Measurements from ENCODE around the gene CENPQ.
"Not testable (repeated sequence)": the region's sequence is repeated elsewhere in the genome, so short reads cannot be mapped to it uniquely, and the experiment has no call there.

CENPQ gene, protein sequence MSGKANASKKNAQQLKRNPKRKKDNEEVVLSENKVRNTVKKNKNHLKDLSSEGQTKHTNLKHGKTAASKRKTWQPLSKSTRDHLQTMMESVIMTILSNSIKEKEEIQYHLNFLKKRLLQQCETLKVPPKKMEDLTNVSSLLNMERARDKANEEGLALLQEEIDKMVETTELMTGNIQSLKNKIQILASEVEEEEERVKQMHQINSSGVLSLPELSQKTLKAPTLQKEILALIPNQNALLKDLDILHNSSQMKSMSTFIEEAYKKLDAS

DNA sequence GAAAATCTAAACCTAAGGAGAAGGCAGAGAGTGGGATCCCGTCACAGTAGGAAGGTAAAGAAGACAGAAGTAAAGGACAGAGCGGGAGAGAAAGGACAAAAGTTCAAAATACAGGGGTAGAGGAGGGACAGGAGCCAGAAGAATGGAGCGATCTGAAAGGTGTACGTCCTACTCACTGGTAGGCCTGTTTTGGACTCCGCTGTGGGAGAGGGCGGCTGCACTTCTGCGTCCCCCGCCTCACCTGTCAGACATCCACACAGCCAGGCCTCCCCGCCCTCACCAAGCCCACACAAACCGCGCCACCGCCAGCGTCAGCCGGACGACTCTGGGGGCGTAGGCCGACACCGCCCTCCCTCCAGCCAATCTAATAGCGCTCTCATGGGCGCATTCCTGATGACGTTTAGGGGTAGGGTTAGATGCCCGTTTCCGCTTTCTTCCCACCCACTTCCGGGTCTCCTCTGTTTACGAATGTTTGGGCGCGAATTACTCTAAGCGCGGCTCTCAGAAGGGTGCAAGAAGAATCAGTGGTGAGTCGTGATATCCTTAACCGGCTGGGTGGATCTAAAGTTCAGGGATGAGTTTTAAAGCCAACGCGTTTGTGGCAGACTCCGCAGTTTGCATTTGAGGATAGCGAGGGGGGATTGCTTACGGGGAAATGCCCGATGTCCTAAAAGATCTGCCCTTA lies at the start of gene CENPQ, which contains the start of gene MMUT:
TSS of gene CENPQ (plus strand) at position 444 of the 685 bp plus-strand sequence. CDS start 6,807 bp downstream, outside the sequence.
TSS of gene MMUT (minus strand) at position 327 of the 685 bp plus-strand sequence. CDS start 3,787 bp downstream, outside the sequence.
- DNase-seq (ENCODE audit: low read depth), result peak; percentile 82

DNA sequence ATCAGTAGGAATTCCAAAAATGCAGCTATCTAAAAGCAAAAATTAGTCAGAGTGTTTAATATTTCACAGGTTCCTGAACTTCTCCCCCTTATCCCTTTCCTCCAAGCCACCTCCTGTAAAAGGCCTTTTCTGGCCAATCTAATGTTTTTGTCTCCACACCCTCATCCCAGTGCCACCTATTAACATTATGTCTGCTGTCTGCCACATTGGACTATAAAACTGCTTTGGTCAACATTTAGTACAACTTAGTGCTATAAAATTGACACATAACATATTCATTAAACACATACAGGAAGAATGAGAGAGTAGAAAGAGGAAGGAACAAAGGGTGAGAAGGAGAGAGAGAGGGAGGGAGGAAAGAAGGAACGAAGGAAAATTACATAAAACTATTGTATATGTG lies 47.8 kb upstream of the CENPQ start:
- DNase-seq (ENCODE audit: low read depth), result no peak

DNA sequence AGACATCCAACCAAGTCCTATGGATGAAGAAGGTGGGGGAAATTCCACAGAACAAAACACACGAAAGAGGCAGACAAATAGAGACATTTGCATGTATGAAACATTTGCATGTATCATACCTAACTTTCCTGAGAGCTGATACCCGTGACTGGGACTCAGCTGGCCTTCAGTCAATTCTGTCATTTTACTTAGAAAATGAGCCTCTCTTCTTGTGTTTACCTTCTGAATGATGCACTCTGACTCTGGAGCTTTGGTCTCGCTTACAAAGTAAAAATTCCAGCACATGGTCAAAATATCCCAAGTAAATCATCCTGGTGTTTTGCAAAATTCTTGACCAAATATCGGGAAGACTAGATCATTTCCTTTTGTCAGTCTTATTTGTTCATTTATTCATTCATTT lies 47.0 kb upstream of the CENPQ start:
- no peak for DNase-seq (ENCODE audit: low read depth)

DNA sequence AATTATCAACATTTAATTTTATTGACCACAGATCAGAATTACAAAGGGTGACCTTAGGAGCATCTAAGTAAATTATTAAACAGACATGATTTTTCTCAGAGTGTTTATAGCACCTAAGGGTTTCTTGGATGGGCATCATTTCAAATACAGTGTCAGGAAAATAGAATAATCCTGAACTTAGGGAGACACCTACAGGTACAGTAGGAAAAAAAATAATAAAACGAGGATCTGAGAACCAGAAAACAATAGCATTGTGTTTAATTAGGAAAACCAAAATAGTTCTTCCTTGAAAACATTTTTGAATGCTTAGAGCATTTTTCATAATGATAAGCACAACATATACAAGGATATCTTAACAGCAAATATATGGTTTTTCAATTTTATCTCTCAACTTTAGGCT lies 39.4 kb upstream of the CENPQ start:
- no peak for DNase-seq (ENCODE audit: low read depth)

DNA sequence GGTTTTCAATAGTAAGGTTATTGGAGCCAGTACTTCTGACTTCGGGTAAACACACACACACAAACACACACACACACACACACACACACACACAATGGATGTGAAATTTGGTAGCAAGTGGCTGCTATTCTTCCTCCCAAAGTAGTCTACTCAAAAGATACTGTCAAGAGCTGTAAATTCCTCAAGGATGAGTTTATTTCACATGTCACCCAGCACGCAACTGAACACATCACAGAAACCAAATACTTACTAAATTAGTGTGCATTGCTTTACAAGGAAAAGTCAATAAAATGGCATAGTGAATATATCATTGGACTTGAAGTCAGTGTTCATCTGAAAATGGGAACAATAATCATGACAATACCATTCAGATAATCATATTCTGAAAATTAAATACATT lies 33.0 kb upstream of the CENPQ start:
- no peak for DNase-seq (ENCODE audit: low read depth)

DNA sequence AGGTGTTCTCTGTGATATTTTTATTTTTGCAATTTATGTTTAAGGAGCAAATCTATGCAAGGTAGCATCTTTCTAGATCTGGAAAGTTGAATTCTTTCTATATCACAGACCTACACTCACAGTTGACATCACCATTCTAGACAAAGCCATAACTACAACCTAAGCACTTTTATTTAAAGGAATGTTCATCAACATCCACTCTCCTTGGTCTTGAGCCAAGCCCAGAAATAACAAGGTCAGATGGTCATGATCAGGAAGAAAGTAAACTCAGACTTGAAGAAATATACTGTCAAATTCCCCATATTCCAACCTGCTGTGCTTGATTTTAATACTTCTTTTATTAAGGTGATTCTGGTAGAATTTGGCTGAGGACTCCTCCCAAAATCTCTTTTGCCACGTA lies 32.3 kb upstream of the CENPQ start:
- no peak for DNase-seq (ENCODE audit: low read depth)

DNA sequence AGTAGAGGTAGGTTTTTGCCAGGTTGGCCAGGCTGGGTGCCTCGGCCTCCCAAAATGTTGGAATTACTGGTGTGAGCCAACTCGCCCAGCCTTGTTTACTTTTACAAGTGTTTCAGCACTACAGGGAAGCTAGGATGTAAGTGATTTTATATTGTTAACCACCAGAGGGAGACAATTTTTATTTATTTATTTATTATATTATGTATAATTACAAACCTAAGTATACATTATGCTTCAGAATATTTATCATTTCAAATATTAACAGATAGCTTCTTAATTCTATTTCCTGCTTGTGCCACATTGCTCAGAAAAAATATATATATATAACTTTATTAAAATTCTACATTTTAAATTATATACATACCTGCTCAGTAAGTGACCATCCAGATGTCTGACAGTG lies 9.9 kb upstream of the CENPQ start:
- DNase-seq (ENCODE audit: low read depth), result no peak

DNA sequence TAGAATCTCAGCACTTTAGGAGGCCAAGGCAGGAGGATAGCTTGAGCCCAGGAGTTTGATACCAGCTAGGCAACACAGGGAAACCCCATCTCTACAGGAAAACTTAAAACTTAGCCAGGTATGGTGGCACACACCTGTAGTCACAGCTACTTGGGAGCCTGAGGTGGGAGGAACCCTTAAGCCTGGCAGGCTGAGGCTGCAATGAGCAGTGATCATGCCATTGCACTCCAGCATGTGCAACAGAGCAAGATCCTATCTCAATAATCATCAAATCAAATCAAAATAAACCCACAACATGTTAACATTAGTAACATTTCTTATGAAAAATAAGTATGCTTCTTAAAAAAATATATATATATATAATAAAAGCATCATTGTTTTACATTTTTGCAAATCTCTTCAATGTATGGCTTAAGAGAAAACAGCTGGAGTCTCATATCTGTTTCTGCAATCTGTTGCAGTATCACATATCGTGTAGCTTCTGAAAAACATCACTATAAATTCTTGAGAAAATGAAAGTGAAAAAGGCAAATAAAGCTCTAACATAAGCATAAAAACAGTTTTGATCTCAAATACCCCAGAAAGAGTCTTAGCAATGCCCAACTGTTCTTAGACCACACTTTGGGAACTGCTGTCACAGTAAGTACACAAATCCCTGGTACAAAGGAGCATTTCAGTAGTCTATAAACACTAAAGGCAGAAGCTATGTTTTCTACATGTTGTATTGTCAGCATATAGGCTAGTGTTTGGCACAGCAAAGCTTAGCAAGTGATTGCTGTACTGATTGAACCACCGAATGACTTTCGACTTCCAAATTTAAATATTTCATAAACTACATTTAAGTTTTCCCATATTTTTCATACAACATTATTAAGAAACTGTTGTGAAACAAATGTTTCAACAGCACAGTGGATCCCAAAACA lies 8.1 kb upstream of the CENPQ start:
- no peak for DNase-seq (ENCODE audit: low read depth)

DNA sequence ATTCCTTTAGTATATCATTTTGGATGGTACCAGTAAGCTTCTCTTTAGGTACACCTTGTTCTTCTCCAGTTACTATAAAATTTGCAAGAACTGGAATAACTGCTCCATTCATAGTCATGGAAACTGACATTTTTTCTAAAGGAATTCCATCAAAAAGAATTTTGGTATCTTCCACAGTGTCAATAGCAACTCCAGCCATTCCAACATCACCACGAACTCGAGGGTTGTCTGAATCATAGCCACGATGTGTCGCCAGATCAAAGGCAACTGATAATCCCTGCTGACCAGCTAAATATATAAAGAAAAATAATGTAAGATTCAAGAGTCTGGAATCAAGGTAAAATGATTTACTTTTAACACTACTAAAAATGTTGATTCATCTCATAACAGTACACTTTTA lies 5.4 kb upstream of the CENPQ start:
- DNase-seq (ENCODE audit: low read depth), result no peak

DNA sequence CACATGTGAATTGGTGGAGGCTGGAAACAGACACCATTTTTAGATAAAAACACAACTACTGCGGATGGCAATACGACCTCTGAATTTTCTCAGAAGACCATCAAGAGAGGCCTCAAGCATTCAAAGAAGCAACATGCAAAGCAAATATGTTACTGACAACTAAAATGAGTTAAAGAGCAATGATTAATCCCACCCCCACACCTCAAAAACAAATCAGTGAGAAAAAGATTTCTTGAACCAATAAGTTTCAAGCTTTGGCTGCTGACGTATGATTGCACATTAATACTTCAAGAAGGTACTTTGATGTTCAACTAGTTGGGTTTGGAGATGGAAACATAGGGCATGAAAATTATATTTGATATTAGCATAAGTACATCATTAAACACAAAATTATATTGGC lies 1.1 kb upstream of the CENPQ start:
- no peak for DNase-seq (ENCODE audit: low read depth)

DNA sequence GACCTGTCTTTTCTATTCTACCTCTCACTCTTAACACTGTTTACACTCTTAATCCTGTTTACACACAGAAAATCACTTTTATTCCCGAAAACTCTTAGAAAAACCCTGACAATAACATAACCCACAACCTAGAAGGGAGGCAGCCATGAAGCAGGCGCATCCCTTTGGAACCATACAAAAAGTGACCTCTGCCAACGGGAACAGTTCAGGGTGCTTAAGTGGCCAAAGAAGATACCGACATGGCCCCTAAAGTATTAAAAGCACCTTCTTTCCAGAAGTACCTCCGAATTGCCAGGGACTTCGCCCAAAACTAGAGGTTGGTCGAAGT lies 607 bp upstream of the CENPQ start:
- no peak for DNase-seq (ENCODE audit: low read depth)

DNA sequence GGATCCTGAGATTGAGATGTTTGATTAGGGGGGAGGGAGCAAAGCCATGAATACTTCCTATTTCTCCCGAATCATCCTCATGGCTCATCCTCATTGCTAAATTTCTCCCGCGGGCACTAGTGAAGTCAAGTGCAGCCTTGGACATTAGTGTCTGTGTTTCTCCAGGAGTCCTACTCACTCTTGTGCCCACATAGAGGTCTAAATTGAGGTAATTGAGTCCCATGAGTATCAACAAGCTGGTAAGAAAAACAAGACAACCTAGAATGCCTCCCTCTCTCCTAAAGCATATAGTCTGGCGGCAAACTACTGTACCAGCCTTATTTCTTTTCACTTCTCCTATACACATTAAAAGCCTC lies 420 bp downstream of the CENPQ start:
- no peak for DNase-seq (ENCODE audit: low read depth)

DNA sequence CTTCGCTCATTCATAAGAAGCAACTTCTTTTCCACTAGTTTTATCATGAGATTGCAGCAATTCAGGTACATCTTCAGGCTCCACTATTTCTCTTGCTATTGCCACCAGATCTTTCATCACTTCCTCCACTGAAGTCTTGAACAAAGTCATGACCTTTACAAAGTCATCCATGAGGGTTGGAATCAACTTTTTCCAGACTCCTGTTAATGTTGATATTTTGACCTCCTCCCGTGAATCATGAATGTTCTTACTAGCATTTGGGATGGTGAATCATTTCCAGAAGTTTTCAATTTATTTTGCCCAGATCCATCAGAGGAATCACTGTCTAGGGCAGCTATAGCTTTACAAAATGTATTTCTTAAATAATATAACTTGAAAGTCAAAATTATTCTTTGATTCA lies 1.5 kb downstream of the CENPQ start:
- no peak for DNase-seq (ENCODE audit: low read depth)

DNA sequence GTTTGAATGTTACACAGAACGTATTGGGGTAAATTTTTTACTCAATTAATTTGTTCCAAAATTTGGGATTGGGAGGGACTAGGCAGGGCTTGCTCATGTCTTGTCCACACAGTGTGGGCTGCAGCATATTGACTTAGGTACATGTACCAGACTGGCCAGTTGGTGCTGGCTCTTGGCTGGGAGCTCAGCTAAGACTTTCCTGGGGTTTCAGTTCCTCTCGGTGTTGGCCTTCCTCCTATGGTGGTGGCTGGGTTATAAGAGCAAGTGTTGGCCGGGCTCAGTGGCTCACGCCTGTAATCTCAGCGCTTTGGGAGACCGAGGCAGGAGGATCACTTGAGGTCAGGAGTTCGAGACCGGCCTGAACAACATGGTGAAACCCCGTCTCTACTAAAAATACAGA lies 4.9 kb downstream of the CENPQ start:
- DNase-seq (ENCODE audit: low read depth), result no peak

DNA sequence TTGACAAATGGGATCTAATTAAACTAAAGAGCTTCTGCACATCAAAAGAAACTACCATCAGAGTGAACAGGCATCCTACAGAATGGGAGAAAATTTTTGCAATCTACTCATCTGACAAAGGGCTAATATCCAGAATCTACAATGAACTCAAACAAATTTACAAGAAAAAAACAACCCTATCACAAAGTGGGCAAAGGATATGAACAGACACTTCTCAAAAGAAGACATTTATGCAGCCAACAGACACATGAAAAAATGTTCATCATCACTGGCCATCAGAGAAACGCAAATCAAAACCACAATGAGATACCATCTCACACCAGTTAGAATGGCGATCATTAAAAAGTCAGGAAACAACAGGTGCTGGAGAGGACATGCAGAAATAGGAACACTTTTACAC lies 13.4 kb downstream of the CENPQ start:
- DNase-seq (ENCODE audit: low read depth), result not testable (repeated sequence)

DNA sequence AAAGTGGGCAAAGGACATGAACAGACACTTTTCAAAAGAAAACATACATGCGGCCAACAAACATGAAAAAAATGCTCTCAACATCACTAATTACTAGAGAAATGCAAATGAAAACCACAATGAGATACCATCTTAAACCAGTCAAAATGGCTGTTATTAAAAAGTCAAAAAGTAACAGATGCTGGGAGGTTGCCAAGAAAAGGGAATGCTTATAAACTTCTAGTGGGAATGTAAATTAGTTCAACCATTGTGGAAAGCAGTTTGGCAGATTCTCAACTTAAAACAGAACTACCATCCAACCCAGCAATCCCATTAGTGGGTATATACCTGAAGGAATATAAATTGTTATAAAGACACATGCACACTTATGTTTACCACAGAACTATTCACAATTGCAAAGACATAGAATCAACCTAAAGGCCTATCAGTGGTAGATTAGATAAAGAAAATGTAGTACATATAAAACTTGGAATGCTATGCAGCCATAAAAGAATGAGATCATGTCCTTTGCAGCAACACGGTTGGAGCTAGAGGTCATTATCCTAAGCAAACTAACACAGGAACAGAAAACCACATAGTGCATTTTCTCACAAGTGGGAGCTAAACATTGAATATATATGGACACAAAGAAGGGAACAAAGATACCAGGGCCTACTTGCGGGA lies 16.3 kb downstream of the CENPQ start:
- DNase-seq (ENCODE audit: low read depth), result no peak

DNA sequence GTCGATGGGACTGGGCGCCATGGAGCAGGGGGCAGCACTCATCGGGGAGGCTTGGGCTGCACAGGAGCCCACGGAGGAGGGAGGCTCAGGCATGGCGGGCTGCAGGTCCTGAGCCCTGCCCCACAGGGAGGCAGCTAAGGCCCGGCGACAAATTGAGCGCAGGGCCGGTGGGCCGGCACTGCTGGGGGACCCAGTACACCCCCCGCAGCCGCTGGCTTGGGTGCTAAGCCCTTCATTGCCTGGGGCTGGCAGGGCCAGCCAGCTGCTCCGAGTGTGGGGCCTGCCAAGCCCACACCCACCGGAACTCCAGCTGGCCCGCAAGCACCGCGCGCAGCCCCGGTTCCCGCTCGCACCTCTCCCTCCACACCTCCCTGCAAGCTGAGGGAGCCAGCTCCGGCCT lies 18.7 kb downstream of the CENPQ start:
- not testable (repeated sequence) for DNase-seq (ENCODE audit: low read depth)

DNA sequence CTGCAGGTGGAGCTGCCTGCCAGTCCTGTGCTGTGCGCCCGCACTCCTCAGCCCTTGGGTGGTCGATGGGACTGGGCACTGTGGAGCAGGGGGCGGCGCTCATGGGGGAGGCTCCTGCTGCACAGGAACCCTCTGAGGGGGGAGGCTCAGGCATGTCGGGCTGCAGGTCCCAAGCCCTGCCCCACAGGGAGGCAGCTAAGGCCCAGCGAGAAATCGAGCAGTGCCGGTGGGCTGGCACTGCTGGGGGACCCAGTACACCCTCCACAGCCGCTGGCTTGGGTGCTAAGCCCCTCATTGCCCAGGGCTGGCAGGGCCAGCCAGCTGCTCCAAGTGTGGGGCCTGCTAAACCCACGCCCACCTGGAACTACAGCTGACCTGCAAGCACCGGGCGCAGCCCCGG lies 20.2 kb downstream of the CENPQ start:
- DNase-seq (ENCODE audit: low read depth), result not testable (repeated sequence)

DNA sequence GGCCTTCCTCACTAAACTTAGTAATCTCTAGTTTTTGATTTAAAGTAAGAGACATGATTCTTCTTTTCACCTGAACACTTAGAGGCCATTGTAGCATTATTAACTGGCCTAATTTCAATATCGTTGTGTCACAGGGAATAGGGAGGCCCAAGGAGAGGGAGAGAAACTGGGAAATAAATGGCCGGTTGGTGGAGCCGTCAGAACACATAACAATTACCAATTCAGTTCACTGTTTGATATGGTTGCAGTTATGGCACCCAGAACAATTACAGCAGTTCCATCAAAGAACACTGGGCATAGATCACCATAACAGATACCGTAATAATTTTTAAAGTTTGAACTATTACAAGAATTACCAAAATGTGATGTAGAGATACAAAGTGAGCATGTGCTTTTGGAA lies 27.5 kb downstream of the CENPQ start:
- no peak for DNase-seq (ENCODE audit: low read depth)

DNA sequence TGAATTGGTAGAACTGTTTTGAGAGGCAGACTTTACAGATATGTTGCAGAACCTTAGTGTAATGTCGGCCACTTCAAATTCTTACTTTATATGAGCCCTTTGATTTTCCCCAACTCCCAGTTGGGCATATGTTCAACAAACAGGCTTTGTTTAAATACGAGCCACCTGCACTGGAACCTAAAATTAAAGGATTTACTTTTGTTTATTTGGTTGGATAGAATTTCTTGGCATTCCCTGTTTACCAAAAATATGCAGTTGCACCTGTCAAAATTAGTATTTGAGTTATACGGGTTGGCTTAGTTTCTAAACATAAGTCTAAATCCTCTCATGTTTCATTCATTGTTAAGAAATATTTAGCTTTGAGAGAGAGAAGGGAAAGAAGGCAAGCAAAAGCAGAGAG lies 34.1 kb downstream of the CENPQ start:
- DNase-seq (ENCODE audit: low read depth), result no peak

DNA sequence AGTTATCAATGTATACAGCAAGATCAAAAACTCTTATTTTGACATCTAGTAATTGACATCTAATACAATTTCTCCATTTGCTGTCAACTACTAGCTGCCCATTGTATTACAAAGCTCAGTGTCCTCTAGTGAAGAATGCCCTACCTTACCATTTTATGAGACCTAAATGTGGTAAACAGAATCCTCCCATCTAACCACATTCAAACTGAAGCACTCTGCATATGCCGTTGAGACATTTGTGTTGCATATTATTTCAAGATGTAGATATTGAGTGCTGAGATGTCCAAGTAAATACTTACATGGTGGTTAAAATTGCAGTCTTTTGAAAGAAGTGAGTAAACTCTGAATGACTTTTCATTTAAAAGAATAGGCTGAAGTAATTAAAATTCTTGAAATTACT lies 36.0 kb downstream of the CENPQ start:
- no peak for DNase-seq (ENCODE audit: low read depth)

DNA sequence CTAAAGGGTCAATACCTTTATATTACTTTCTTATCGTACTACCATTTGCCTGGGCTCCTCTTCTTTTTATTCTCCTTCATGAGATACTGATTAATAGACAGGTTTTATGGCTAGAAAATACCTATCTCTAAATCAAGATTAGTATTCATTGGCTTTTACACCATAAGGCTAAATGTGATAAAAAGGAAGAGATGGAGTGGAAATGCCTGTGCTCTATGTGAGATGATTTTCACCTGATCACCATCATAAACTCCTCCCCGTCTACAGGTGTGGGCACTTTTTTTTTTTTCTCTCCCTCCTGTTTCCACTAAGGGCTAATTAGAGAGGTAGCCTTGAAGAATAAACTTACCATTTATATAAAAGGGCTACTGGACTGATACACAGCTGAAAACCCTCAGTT lies 36.5 kb downstream of the CENPQ start, which contains the start of gene GLYATL3:
TSS of gene GLYATL3 (plus strand) at position 301 of the 400 bp plus-strand sequence. CDS start 12,068 bp downstream, outside the sequence.
- DNase-seq (ENCODE audit: low read depth), result no peak
